T47D (cell line): Measurements from ENCODE around the gene MCEMP1.

ENCODE experiments used
- DNase-seq, 2 experiments: peaks; one replicate each; pipeline versions ENCODE4 v3.0.0 to v3.0.0-alpha.2; 2011 to 2012; ENCODE audit warnings: low read depth in 1 of 2, low spot score in 1 of 2
- JUND ChIP-seq: IDR thresholded peaks from 2 replicates; pipeline ENCODE4 v1.6.1; 2012; ENCODE audit warnings: low read depth
- in situ Hi-C: cut with HindIII; loops from 2 replicates; pipeline ENCODE4 v1.10.0; 2016; ENCODE audit warnings: low sequenced_read_pairs, low pct_unique_long_range_greater_than_20kb

MCEMP1 gene, protein sequence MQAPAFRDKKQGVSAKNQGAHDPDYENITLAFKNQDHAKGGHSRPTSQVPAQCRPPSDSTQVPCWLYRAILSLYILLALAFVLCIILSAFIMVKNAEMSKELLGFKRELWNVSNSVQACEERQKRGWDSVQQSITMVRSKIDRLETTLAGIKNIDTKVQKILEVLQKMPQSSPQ

GRCh38 chr19:7676854-7677253, at the start of gene MCEMP1:
MCEMP1 (plus strand) TSS chr19:7677090; CDS start chr19:7677121, 31 bp downstream.
- DNase-seq, result no peak
- in situ Hi-C loops, result no loop called here

DNA sequence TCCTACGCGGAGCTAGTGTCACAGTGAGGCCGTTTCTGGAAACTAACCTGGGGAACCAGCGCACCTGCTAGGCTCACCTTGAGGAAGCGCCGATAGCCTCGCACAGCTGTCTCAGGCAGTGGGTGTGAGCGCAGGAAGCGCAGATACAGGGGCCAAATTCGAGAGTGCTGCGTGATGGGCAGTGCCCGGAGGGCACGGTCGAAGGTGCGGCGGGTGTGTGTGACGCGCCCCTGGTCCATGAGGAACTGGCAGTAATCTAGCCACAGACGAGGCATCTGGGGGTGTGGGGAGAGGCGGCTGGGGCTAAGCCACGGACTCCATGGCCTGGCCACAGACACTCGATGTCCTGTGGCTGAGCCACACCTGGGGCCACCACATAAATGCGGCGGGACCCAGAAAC, 49.7 kb upstream of the MCEMP1 start:
- in situ Hi-C loops, result no loop called here
- TF ChIP-seq JUND, result no peak
- DNase-seq, result no peak

More at GRCh38 chr19:7676854-7677253, at the start of gene MCEMP1:
- no peak for TF ChIP-seq JUND

DNA sequence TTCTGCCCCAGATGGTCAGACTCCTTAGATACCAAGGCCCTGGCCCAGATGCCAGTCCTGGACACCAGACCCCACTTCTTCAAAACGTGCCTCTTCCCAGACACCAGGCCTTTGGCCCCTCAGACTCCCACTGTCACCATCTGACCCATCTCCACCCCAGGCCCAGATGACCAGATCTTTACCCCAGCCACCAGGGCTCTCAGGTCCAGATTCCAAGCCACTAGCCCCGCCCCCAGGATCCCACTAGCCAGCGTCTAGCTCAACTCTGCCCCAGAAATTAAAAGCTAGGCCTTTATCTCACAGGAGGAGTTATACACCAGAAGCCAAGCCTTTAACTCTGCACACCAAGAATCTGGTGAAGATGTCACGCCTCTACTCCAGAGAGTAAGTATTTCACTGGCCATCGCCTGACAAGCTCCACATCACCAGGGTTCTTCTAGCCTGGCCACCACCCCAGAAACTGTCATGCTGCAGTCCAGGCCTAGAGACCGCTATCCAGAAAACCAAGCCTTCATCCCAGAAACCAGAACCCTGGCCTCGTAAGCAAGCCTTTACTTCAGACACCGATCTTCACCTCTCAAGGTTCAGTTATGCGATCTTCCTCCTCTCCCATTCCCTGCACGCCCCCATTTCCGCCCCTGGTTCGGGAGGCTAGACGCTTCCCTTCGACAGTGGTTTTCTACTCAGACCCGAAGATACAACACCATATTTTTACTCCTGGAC, 48.1 kb upstream of the MCEMP1 start:
- in situ Hi-C loops, result no loop called here
- TF ChIP-seq JUND, result no peak
- DNase-seq, result no peak

GRCh38 chr19:7629347-7630054, 47.4 kb upstream of the MCEMP1 start, which contains the start of the genes PET100 and XAB2:
PET100 (plus strand) TSS chr19:7629793; CDS start chr19:7629834, 41 bp downstream.
XAB2 (minus strand) TSS chr19:7629545; CDS start chr19:7629527, 18 bp downstream.
- TF ChIP-seq JUND, result no peak
- in situ Hi-C loops, result no loop called here
- DNase-seq, result peak; percentile 97 to 98

DNA sequence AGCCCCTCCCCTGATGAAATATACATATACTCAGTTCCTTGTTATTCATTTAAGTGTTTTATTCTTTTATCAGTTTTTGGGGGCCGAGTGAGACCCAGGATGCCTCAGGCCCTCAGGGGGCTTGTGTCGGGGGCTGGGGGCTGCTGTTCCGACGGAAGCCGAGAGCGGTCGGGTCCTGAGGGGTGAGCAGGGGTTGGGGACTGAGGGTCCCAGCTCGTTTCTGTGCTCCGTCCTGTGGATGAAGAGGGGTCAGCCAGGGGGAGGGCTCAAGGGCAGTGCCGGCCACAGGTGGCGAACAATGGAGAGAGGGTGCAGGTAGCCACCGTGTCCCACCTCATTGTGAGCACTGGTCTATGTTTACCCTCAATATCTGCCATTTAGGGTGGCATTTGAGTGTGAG, 45.3 kb upstream of the MCEMP1 start:
- no peak for TF ChIP-seq JUND
- in situ Hi-C loops, result no loop called here
- no peak for DNase-seq

- no peak for TF ChIP-seq JUND
- no peak for DNase-seq
- in situ Hi-C loops, result no loop called here
These were observed 44.3 kb upstream of the MCEMP1 start for GRCh38 chr19:7632340-7633203.

- TF ChIP-seq JUND, result no peak
- no peak for DNase-seq
- in situ Hi-C loops, result no loop called here
These were observed 43.2 kb upstream of the MCEMP1 start, which contains the start of gene PCP2 for GRCh38 chr19:7633698-7634097. PCP2 (minus strand) TSS chr19:7633719; CDS start chr19:7633457, 262 bp downstream.

- in situ Hi-C loops, result no loop called here
These were observed 41.2 kb upstream of the MCEMP1 start for GRCh38 chr19:7635670-7636069.

GRCh38 chr19:7636317-7636690, 40.6 kb upstream of the MCEMP1 start:
- DNase-seq, result no peak
- no peak for TF ChIP-seq JUND
- in situ Hi-C loops, result no loop called here

More at GRCh38 chr19:7635670-7636069, 41.2 kb upstream of the MCEMP1 start:
- TF ChIP-seq JUND, result no peak
- peak in 1 of 2 experiments; percentile 65 for DNase-seq

- in situ Hi-C loops, result no loop called here
- TF ChIP-seq JUND, result no peak
- peak; percentile 82 to 89 for DNase-seq
These were observed 40.1 kb upstream of the MCEMP1 start, which contains the start of gene STXBP2 for GRCh38 chr19:7636691-7637373. STXBP2 (plus strand) TSS chr19:7637110; CDS start chr19:7637150, 40 bp downstream.
